SK-N-SH (cell line): ENCODE data around the gene PPM1B. TPM values are rescaled to one million over a fixed set of nuclear protein-coding genes. Genes with fewer than 3 reads are reported as not detected.

Experiments
- CTCF ChIA-PET: fragments of 300-600, 350-600 bp; formaldehyde crosslinking; extraction: SDS; loops from one replicate; lab custom pipeline; 2021; lab: Yijun Ruan, JAX
- POLR2A ChIA-PET: fragments of 350-600 bp; sonication (Branson Sonifier 250); formaldehyde crosslinking; extraction: SDS; loops from one replicate; lab custom pipeline; 2020; ENCODE audit warnings: antibody characterized with exemption, inconsistent platforms; lab: Yijun Ruan, JAX
- DNase-seq: peaks from one replicate; pipeline ENCODE4 v3.0.0; 2012
- H2AFZ ChIP-seq: fragments of 200-600 bp; sonication (generic); 2 replicates; pipeline ENCODE4 v1.8.1; 2016; ENCODE audit warnings: antibody characterized with exemption, mild to moderate bottlenecking, low read depth
- H3F3A ChIP-seq: fragments of 200-600 bp; sonication (generic); replicated peaks from 2 replicates; pipeline ENCODE3; 2016; ENCODE audit warnings: antibody characterized with exemption, mild to moderate bottlenecking; ENCODE audit not compliant: insufficient read depth
- H3K27ac ChIP-seq, 2 experiments: fragments of 200-500 bp in 1 of 2; fragments of 200-600 bp in 1 of 2; sonication (Bioruptor generic) in 1 of 2; sonication (generic), shearing (Covaris generic) in 1 of 2; 2 replicates each; pipeline versions ENCODE4 v1.5.1 to v1.6.1; 2014 to 2016; ENCODE audit warnings: low read depth in 2 of 2, inconsistent platforms in 1 of 2, low read length in 1 of 2, mild to moderate bottlenecking in 1 of 2, mixed read lengths in 1 of 2
- H3K27me3 ChIP-seq: fragments of 200-600 bp; sonication (generic), shearing (Covaris generic); 2 replicates; pipeline ENCODE4 v1.6.1; 2016; ENCODE audit warnings: mixed run types; ENCODE audit not compliant: insufficient read depth
- H3K36me3 ChIP-seq, 2 experiments: fragments of 200-500 bp in 1 of 2; fragments of 200-600 bp in 1 of 2; sonication (Bioruptor generic) in 1 of 2; sonication (generic) in 1 of 2; replicated peaks in 1 of 2; 2 replicates each; pipeline versions ENCODE3 to v1.5.1; 2014 to 2016; ENCODE audit warnings: low read length in 1 of 2, mild to moderate bottlenecking in 1 of 2; ENCODE audit not compliant: insufficient read depth in 2 of 2, control insufficient read depth in 1 of 2
- H3K4me1 ChIP-seq, 2 experiments: fragments of 200-500 bp in 1 of 2; fragments of 200-600 bp in 1 of 2; sonication (Bioruptor generic) in 1 of 2; sonication (generic), shearing (Covaris generic) in 1 of 2; 2 replicates each; pipeline versions ENCODE4 v1.5.1 to v1.6.1; 2014 to 2016; ENCODE audit warnings: low read depth in 1 of 2, low read length in 1 of 2, mixed run types in 1 of 2; ENCODE audit not compliant: insufficient read depth in 2 of 2, control insufficient read depth in 1 of 2
- H3K4me2 ChIP-seq: fragments of 200-600 bp; sonication (generic), shearing (Covaris generic); 2 replicates; pipeline ENCODE4 v1.6.1; 2017; ENCODE audit warnings: mixed run types
- H3K4me3 ChIP-seq, 2 experiments: fragments of 200-500 bp in 1 of 2; fragments of 200-600 bp in 1 of 2; sonication (Bioruptor generic) in 1 of 2; sonication (generic), shearing (Covaris generic) in 1 of 2; 2 replicates each; pipeline versions ENCODE4 v1.5.1 to v1.8.1; 2014 to 2016; ENCODE audit warnings: low read depth in 2 of 2, inconsistent platforms in 1 of 2, low read length in 1 of 2, mild to moderate bottlenecking in 1 of 2, mixed read lengths in 1 of 2, moderate library complexity in 1 of 2
- H3K79me2 ChIP-seq: fragments of 200-600 bp; sonication (generic); 2 replicates; pipeline ENCODE4 v1.8.1; 2017; ENCODE audit warnings: mild to moderate bottlenecking; ENCODE audit not compliant: insufficient read depth
- H3K9ac ChIP-seq: fragments of 200-600 bp; sonication (generic); 2 replicates; pipeline ENCODE4 v1.6.1; 2017; ENCODE audit warnings: mixed run types
- H3K9me2 ChIP-seq: fragments of 200-600 bp; sonication (generic); 2 replicates; pipeline ENCODE4 v1.6.1; 2017; ENCODE audit warnings: mixed run types
- H3K9me3 ChIP-seq: fragments of 200-600 bp; sonication (generic); 2 replicates; pipeline ENCODE4 v1.6.1; 2017; ENCODE audit warnings: mixed run types, mild to moderate bottlenecking, moderate library complexity
- H4K20me1 ChIP-seq: fragments of 200-600 bp; sonication (generic); 2 replicates; pipeline ENCODE4 v1.6.1; 2017; ENCODE audit warnings: mild to moderate bottlenecking, mixed run types; ENCODE audit not compliant: insufficient read depth
- EZH2phosphoT487 ChIP-seq: fragments of 200-600 bp; sonication (generic); IDR thresholded peaks from 2 replicates; pipeline ENCODE4 v1.6.1; 2017; ENCODE audit warnings: low read depth, mixed run types, mild to moderate bottlenecking, antibody characterized with exemption, moderate library complexity, borderline replicate concordance
- FOSL2 ChIP-seq: IDR thresholded peaks from 2 replicates; pipeline ENCODE4 v1.4.0; 2012; ENCODE audit warnings: low read depth, mild to moderate bottlenecking, moderate library complexity, borderline replicate concordance
- FOXJ3 ChIP-seq: sonication (generic); formaldehyde crosslinking; IDR thresholded peaks from 2 replicates; pipeline ENCODE4 v1.5.1; 2020; ENCODE audit warnings: mild to moderate bottlenecking, missing genetic modification reagents
- FOXM1 ChIP-seq: IDR thresholded peaks from 2 replicates; pipeline ENCODE4 v1.4.0; 2012; ENCODE audit warnings: low read depth, mild to moderate bottlenecking
- GATA2 ChIP-seq: sonication (generic); formaldehyde crosslinking; IDR thresholded peaks from 2 replicates; pipeline ENCODE4 v1.5.0; 2020; ENCODE audit warnings: mild to moderate bottlenecking, missing genetic modification reagents
- MEF2A ChIP-seq: IDR thresholded peaks from 2 replicates; pipeline ENCODE4 v1.4.0; 2012; ENCODE audit warnings: low read depth, borderline replicate concordance
- MXI1 ChIP-seq: IDR thresholded peaks from 2 replicates; pipeline ENCODE4 v1.6.1; 2012; ENCODE audit warnings: mild to moderate bottlenecking, low read depth, low read length, improper control_type of control experiment
- NRF1 ChIP-seq: IDR thresholded peaks from 2 replicates; pipeline ENCODE4 v1.6.1; 2012; ENCODE audit warnings: low read depth, mild to moderate bottlenecking, low read length
- PBX3 ChIP-seq: IDR thresholded peaks from 2 replicates; pipeline ENCODE4; 2012
- POLR2AphosphoS5 ChIP-seq: IDR thresholded peaks from 2 replicates; pipeline ENCODE4 v1.6.1; 2012; ENCODE audit warnings: low read depth, low read length
- RCOR1 ChIP-seq: fragments of 150-350 bp; IDR thresholded peaks from 2 replicates; pipeline ENCODE4 v1.6.1; 2017; ENCODE audit warnings: antibody characterized with exemption, low read length
- REST ChIP-seq: IDR thresholded peaks from 2 replicates; pipeline ENCODE4 v1.6.1; 2012; ENCODE audit warnings: mild to moderate bottlenecking, low read depth, low read length, moderate library complexity
- RFX5 ChIP-seq: IDR thresholded peaks from 2 replicates; pipeline ENCODE4 v1.6.1; 2012; ENCODE audit warnings: mild to moderate bottlenecking, improper control_type of control experiment, low read length
- SIN3A ChIP-seq: IDR thresholded peaks from 2 replicates; pipeline ENCODE4 v1.6.1; 2012; ENCODE audit warnings: low read depth, mild to moderate bottlenecking, low read length, moderate library complexity, borderline replicate concordance
- TCF12 ChIP-seq: IDR thresholded peaks from 2 replicates; pipeline ENCODE4 v1.4.0; 2012
- TEAD4 ChIP-seq: IDR thresholded peaks from 2 replicates; pipeline ENCODE4 v1.4.0; 2012; ENCODE audit warnings: mild to moderate bottlenecking, borderline replicate concordance; ENCODE audit not compliant: insufficient read depth
- YY1 ChIP-seq: IDR thresholded peaks from 2 replicates; pipeline ENCODE4 v1.4.0; 2012; ENCODE audit warnings: low read depth, mild to moderate bottlenecking
- WGBS: methylation state at CpG from one replicate; pipeline ENCODE4 v1.1.6; 2017; ENCODE audit warnings: low lambda C conversion rate; 5-methylcytosine and 5-hydroxymethylcytosine counted together
- polyA plus RNA-seq, 3 experiments: library from polyadenylated mRNA; depleted of rRNA; stranded (reverse); fragments of >200 nt; gene quantifications; 2 replicates each; pipeline ENCODE4 v1.2.3, GENCODE V29; 2012
- TF ChIP-seq, protein P1 (sequence below): IDR thresholded peaks from 2 replicates; pipeline ENCODE4 v1.4.0; 2012; ENCODE audit warnings: low read depth, borderline replicate concordance
- TF ChIP-seq, protein P2 (sequence below): IDR thresholded peaks from 2 replicates; pipeline ENCODE4 v1.4.0; 2012; ENCODE audit warnings: low read depth, borderline replicate concordance

The PPM1B gene
- polyA plus RNA-seq, 1 of the 3 experiments (the other 2 are of a cell fraction) = 16.2 TPM

- DNase-seq = no peak
- TF ChIP-seq, protein P1, sequence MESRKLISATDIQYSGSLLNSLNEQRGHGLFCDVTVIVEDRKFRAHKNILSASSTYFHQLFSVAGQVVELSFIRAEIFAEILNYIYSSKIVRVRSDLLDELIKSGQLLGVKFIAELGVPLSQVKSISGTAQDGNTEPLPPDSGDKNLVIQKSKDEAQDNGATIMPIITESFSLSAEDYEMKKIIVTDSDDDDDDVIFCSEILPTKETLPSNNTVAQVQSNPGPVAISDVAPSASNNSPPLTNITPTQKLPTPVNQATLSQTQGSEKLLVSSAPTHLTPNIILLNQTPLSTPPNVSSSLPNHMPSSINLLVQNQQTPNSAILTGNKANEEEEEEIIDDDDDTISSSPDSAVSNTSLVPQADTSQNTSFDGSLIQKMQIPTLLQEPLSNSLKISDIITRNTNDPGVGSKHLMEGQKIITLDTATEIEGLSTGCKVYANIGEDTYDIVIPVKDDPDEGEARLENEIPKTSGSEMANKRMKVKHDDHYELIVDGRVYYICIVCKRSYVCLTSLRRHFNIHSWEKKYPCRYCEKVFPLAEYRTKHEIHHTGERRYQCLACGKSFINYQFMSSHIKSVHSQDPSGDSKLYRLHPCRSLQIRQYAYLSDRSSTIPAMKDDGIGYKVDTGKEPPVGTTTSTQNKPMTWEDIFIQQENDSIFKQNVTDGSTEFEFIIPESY = no peak
- TF ChIP-seq RCOR1 (no peak), MXI1 (no peak), FOSL2 (no peak), REST (no peak), MEF2A (no peak), GATA2 (CRISPR knock-in tag) (no peak), FOXJ3 (no peak), POLR2AphosphoS5 (no peak), SIN3A (no peak), FOXM1 (no peak), RFX5 (no peak), YY1 (no peak), TCF12 (no peak), EZH2phosphoT487 (no peak), PBX3 (no peak), TEAD4 (no peak), NRF1 (no peak)
- TF ChIP-seq, protein P2, sequence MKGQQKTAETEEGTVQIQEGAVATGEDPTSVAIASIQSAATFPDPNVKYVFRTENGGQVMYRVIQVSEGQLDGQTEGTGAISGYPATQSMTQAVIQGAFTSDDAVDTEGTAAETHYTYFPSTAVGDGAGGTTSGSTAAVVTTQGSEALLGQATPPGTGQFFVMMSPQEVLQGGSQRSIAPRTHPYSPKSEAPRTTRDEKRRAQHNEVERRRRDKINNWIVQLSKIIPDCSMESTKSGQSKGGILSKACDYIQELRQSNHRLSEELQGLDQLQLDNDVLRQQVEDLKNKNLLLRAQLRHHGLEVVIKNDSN = no peak
- POLR2A ChIA-PET = no interaction called here
- CTCF ChIA-PET = interaction anchor here (0.6 to 1.4 kb wide), 3 partner anchors 16 to 159 kb away, joined by 3 to 4 read pairs (median 3); no protein-coding TSS in a partner anchor
- Histone ChIP-seq H3K27ac (no peak overlapping the region), H3K9me3 (no peaks in the 10 kb centered on the region), H3K9ac (no peak overlapping the region), H2AFZ (no peak overlapping the region), H3F3A (peaks cover 17% of the 10 kb centered on the region), H3K4me3 (no peak overlapping the region), H3K9me2 (no peaks in the 10 kb centered on the region), H3K4me2 (no peak overlapping the region), H3K79me2 (peaks cover 78% of the 10 kb centered on the region), H3K27me3 (no peaks in the 10 kb centered on the region), H3K36me3 (peaks cover 7 to 8% of the 10 kb centered on the region in 2 experiments), H4K20me1 (peaks cover 5% of the 10 kb centered on the region; the same call in 1 of the 2 replicates), H3K4me1 (peaks cover 4 to 14% of the 10 kb centered on the region in 2 experiments; a peak in 2 of 4 replicates)
- whole genome bisulfite sequencing = 95% methylated on average over 3 of the region's 3 CpGs
Measured at GRCh38 chr2:44203542-44203941, 34.9 kb downstream of the PPM1B start.
